Stimulated activated CD4-positive, alpha-beta T cell treated with anti-CD3 and anti-CD28 coated beads, Interleukin-1b, Interleukin-23, amount 100 ng/mL, for 48 hours (primary cell): ENCODE data around the gene GAST.
A peak's percentile ranks its signal among the peaks of the same experiment; 100 is the strongest.
"Not testable (repeated sequence)": the region's sequence is repeated elsewhere in the genome, so short reads cannot be mapped to it uniquely, and the experiment has no call there.

ENCODE experiments used
- DNase-seq: peaks from one replicate; pipeline ENCODE4 v3.0.0-alpha.2; 2020

Gene GAST, protein sequence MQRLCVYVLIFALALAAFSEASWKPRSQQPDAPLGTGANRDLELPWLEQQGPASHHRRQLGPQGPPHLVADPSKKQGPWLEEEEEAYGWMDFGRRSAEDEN

DNA sequence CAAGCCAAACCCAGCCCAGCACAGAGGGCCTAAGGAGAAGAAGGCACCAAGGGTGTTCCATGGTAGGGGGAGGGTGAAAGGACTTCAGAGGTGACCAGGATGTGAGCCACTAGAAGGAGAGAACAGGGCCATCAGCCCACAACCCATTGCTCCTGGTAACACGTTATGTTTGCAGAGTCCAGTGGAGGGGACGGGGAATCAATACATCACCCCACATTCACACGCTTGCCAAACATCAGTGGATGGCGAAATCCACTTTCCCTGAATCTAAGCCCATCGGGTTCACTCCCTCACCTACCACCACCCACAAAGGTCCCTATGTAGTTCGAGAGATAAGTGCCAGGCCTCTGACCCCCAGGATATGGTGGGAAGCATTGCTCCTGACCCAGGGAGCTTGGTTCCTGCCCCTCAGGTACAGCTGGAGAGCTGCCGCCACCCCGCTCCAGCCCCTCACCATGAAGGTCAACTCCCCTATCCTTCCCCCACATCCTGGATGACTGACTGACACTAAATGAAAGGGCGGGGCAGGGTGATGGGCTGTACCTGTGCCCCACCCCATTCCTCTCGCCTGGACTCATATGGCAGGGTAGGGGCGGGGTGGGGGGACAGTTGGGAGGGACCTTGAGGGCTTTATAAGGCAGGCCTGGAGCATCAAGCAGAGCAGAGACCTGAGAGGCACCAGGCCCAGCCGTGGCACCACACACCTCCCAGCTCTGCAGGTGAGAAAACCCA is at the start of gene GAST:
GAST (plus strand) TSS at position 663 of the 732 bp plus-strand sequence. CDS start 3,106 bp downstream, outside the sequence.
- DNase-seq = no peak

DNA sequence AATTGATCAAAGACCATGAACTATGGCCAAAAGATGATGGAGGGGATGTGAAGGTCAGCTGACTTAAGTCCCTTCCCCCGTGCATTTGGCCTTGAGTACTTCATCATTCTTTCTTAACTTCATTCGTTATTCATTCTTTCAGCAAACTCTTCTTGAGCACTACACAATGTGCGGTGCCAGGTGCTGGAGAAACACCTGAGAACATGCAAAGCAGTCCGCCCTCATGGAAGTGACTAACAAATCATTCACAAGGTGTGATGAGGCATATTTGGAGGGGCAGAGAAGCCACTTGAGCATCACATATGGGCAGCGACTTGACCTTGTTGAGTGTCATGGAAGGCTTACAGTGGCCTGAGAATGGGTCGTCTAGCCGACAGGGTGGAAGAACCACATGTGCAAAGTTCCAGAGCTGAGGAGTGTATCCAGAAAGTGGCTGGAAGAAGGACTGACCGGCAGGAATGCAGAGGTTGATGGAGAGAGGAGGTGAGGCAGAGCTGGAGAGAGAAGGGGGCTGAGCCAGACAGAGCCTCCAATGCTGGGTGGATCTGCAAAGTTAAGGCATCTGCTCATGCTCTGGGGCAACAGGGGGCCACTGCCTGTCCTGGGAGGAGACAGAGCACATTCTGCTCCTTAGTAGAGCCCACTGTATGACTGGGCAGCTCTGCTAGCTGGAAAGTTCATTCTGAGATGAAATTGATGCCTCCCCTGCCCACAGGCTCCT is 48.5 kb upstream of the GAST start:
- DNase-seq = no peak

DNA sequence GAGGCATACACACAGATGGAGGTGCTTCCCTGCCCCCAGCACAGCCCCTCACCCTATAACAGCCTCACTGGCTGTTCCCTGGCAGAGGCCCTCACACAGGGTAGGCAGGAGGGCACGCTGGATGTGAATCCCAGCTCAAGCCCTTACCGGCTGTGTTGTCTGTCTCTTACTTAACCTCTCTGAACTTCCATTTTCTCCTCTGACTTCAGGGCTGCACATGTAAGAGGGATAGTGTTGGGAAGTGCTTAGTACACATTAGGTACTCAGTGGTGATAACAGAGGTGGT is 48.0 kb upstream of the GAST start:
- DNase-seq = no peak

DNA sequence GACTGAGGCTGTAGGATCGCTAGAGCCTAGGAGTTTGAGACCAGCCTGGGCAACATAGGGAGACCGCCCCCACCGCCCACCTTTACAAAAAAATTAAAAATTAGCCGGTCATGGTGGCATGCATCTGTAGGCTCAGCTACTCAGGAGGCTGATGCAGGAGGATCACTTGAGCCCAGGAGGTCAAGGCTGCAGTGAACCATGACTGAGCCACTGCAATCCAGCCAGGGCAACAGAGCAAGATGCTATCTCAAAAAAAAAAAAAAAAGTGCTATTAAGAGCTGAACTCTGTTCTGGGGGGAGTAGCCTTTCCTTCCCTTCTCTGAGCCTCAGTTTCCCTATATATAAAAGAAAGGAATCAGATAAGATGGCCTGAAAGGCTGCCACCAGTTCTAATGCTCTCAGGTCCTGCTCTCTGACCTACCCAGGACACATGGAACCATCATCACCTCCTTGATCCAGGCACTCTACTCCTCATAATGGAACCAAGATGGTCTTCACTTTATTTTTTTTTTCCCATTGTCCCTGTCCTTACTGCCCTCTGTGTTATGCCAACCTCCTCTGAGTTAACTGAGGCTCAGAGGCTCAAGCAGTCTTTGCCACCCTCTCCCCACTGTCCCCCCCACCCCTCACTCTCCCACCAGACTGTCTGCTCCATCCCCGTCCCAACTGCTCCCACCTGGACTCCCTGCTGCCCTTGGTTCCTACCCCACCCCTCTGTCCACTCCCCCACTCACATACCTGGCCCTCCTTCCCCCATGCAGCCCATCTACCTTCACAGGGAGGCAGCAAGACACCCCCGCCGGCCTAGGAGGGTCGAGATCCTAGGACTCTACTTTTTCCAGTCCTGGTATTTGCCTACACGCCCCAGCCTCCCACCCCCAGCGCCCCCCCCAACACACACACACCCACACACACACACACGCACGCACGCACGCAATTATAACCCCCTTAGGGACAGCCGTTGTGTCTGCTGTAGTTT is 47.3 kb upstream of the GAST start:
- DNase-seq = no peak

DNA sequence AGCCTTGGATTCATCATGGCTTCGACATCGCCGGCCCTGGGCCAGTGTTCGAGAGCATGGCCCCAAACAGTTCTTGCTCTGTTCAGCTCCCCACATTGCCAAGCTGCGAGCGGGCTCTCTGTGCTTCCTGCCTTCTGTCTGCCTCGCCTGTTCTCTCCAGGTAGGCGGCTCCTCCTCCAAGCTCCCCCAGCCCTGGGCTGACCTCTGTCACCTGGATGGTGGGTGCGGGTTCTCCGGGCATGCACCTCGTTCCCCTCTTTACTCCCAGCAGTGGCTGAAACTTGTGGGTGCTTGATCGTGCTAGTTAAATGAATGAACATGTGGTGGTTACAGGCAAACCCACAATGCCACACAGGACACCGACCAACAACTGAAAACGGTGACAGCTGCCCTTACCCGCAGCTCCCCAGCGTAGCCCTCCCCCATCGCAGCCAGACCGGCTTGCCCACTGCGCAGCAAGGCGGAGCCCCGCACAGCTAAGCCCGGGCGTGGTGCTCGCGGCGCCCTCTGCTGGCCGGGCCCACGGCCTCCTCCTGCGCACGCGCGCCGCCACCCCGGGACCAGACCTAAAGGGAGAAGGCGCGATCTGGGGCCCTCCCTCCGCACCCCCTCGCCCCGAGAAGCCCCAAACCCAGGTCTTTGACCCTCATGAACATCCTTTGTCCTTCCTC is 46.4 kb upstream of the GAST start:
- DNase-seq = peak; percentile 90

DNA sequence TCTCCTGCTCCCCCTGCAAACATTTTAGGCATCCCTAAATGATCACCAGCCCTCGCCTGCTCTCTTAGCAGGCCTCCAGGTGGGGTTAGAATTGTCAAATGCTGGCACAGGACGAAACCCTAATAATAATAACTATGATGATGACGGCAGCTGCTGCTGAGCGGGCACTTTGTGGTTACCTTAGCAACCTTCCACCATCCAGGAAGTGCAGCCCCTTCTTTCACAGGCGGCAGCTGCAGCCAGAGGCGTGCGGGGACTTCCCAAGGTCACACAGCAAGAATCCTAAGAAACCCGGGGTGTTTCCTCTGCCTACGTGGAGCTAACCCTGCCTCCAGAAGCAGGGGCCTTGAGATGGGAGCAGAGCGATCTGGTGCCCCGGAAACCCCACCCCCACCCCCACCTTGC is 45.9 kb upstream of the GAST start:
- DNase-seq = peak; percentile 72

DNA sequence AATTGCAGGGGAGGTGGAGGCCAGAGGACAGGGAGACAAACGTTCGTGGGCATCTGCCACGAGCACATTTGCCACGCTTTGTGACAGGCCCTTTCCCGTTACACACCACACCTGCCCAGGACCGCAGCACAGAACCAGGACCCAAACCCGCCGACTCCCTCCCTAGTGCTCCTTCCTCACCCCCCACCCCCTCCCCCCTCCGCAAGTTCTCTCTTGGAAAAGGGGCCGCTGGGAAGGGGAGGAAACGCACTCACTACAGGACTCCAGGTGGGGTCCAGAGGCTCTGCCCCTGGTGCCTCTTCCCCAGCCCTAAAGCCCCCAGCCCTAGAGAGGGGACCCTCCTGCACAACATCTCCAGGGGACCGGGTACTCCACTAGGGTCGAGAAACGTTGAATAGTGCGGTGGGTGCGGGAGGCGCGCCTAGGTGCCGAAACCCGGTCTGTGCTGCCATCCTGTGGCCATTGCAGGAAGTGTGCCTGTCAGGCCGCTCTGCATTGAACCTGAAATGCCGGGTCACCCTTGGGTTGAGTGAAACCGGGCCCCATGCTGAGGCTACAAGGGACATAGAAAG is 45.3 kb upstream of the GAST start:
- DNase-seq = peak; percentile 90

DNA sequence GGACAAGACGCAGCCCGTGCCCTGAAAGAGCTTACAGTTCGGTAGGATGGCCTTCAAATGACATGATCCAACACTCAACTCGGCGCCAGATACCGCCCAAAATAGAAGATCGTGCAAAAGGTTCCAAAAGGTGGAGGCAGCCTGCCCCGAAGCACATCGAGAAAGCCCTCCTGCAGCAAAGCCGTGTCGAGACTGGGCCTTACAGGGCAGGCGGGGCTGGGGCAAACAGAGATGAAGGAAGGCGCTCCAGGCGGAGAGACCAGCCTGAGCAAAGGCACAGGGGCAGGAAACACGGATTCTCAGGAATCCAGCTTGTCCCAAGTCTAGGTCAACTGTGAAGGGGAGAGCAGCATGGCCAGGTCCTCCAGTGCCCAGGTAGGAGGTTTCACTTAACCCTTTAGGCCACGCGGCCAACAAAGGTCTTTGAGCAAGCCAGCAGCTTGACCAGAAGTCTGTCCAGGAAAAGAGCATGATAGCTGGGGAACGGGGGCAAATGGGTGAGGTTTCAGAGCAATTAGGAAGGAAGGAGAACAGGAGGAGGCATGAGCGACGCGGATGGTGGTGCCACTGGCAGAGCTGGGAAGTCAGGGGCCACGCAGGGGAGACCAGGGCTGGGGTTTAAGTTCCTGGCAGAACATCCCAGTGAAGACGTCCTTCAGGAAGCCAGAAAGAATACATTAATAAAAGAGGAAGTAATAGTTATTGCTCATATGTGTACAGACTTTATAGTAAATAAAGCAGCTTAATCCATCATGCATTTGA is 44.7 kb upstream of the GAST start:
- no peak for DNase-seq

DNA sequence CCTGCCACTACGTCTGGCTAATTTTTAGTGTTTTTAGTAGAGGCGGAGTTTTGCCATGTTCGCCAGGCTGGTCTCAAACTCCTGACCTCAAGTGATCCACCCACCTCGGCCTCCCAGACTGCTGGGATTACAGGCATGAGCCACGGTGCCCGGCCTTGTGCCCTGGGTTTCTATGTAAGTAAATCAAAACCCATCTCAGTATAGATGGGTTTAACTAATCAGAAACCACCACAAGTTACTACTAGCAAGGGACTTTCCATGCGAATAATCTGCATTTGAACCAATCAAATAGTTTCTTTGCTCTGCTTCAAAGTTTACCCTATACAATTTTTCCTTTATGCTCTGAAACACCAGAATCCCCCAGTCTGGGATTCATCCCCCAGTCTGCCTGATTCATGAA is 40.0 kb upstream of the GAST start:
- peak; percentile 36 for DNase-seq

DNA sequence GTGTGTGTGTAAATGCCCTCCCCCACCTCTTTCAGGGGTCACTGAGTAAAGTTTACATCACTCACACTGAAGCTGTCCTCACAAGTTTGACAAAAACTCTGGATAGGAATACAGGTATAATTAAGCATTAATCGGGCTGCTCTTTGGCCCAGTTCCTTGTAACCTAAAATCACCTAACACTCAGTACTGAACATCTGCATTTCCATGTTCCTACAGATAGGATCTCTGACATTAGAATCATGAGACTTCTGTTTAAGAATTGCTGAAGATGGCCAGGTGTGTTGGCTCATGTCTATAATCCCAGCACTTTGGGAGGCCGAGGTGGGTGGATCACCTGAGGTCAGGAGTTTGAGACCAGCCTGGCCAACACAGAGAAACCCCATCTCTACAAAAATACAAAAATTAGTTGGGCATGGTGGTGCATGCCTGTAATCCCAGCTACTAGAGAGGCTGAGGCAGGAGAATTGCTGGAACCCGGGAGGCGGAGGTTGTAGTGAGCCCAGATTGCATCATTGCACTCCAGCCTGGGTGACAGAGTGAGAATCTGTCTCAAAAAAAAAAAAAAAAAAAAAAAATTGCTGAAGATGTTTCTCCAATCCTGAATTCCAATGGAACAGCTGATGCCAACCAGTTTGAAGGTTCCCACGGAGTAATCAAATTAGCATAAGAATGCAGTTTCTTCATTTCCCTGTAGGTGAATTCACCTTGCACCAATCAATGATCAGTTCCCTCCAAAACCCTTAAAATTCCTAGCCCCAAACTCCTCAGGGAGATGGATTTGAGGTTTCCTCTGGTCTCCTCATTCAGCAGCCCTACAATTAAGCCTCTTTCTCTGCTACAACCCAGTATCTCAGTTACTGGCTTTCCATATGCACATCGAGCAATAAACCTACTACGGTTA is 36.7 kb upstream of the GAST start:
- not testable (repeated sequence) for DNase-seq

DNA sequence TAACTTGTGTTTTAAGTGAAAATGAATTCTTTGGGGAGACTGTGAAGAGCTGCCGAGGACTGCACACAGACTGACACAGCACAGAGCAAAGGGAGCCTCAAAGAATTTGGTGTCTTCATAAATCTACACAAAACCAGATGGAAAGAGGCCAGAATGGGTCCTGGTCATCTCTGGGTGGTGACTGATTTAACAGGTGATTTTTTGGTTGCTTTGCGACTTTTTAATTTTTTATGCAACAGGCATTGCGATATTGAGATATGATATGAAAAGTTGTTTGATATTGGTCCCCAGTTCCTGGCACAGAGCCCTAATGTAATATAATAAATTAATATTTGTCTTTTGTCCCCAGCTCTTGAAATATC is 36.1 kb upstream of the GAST start:
- DNase-seq = no peak

DNA sequence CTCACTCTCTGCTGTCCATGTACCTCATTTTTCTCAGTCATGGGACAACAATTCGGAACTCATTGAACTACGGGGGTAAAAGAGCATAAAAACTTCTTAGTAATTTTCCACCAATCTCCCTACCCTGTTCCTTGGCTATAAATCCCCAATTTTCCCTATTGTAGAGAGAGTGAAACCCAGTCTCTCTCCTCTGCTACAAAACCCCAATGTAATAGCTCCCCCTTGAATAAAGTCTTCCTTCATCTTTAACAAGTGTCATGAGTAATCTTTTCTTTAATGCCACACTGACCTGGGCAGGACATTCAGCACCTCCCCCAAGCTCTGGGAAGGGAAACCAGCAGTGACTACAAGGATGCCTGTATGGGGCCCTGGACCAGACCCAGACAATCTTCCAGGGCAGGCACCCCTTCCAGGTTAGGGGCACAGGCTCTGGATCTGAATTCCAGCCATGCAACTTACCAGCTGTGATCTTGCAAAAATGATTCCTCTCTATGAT is 33.7 kb upstream of the GAST start:
- DNase-seq = no peak

DNA sequence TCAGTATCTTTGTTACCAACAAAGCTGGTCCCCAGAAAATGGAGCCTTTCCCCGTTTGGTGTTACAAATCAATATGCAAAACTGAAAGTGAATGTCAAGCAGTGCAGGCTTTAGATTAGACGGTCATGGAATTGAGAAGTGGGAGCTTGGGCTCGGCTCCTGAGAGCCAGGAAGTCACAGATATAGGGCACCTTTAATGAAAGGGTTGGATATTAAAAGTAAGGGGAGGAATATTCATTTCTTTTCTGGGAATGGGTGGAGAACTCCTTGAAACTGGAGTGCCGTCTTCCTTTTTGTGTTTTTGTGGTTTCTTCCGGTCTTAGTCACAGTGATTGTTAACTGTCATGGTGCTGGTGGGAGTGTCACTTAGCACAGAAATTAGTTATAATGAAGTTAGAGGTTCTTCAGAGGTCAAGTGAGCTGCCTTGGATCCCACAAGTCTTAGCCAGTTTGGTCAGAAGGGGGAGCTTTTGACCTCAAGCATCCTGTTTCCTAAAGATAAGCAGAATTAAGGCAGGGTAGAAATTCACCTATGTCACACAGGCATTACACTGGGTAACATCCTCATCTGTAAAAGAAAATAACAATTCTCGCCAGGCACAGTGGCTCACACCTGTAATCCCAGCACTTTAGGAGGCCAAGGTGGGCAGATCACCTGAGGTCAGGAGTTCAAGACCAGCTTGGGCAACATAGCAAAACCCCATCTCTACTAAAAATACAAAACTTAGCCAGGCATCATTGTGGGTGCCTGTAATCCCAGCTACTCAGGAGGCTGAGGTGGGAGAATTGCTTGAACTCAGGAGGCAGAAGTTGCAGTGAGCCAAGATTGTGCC is 33.0 kb upstream of the GAST start:
- peak; percentile 71 for DNase-seq

DNA sequence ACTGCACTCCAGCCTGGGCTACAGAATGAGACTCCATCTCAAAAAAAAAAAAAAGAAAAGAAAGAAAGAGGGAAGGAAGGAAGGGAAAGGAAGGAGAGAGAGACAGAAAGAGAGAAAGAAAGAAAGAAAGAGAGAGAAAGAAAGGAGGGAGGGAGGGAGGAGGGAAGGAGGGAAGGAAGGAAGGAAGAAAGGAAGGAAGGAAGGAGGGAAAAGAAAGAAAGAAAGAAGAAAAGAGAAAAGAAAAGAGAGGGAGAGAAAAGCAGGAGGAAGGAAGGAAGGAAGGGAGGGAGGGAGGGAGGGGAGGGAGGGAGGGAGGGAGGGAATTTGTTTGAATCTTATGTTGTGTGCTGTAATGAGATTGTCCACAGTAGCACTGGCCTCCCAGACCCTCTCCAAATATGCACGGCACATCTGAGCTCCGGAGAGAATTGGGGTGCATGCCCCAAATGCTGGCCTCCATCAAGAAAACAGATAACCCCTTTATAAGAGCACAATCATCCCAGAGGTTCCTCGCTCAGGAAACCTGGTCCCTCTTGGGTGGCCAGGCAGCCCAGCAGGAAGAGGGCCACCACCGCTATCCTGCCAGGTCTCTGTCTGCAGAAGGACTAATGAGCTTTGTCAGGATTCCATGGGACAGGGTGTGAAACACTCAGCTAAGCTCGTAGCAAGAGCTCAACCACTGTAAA is 32.2 kb upstream of the GAST start:
- DNase-seq = no peak

DNA sequence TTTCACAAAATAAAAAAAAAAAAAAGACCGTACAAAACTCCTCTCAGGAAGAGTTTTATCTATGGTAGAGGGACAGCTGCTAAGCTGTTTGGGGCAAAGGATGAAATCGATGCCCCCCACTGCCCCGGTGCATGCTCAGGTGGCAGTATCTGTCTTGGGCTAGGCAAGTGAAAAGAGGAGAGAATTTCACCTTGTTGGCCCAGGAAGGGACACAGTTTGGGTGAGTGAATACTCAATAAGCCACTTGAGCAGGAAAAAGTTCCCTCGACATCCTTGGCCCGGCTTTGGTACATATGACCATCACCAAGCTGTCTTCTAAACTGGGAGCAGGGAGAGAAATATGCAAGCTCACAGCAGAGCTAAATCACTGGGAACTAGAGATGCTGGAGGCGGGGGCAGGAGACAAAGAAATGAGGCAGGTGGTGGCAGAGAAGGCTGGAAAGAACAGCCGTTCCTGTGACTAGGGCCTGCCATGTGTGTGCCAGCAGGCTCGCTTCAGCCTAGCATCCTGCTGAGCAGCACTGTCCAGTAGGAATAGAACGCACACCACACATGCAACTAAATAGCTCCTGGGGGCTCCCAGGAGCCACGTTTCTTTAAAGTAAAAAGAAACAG is 31.6 kb upstream of the GAST start:
- DNase-seq = no peak

DNA sequence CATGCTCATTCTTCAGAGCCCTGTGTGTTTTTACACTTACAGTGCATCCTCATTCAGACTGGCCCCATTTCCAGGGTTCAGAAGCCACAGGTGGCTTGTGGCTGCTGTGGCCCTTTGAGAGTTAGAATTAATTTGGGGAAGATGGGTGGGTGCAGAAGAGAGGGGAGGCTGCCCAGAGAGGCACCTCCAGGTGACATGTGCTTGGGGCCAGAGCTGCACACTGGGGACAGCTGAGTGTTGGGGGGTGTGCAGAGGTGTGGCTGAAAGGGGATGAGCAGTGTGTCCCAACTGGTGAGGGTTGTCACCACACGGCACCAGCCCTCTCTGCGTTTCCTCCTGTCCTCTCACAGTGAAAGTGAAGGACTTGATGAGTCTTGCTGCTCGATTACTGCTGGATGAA is 30.4 kb upstream of the GAST start:
- no peak for DNase-seq

DNA sequence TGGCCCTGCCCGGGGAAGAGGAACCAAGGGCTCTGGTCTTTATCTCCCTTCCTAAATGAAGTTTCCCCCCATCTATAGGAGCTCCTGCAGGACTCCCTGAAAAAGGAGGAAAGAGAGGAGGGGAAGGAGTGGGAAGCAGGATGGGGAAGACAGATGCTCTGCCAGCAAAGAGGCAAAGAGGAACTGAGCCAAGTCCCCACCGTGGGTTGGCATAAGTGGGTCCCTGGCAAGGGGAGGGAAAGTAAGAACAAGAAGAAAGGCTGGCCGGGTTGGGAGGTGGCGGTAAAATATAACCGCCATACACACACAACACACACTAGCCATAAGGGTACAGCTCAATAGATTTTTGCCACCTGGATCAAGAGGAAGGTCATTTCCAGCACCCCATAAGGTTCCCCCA is 29.5 kb upstream of the GAST start:
- no peak for DNase-seq

DNA sequence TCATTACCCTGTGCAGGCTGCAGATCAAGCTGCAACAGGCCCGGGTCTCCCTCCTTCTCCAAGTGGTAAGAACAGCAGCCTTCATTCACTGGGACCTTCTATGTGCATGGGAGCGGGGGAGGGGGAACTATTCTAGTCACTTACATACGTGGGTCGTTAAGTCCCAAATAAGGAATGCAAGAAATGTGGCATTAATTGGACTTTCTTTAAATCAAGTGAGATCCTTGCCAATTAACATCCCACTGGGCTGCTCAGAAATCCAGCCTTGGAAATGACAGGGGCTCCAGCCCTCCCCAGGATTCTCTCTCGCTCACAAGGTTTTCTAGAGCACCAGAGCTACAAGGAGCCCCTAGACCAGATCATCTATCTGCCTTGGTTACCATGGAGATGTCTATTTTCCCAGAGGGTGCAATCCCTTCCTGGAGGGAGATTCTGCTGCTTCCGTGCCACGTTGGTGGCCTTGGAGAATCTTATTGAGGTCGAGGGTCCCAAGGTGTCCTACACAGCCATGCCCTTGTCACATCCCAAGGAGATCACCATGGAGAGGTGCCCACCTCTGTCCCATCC is 28.6 kb upstream of the GAST start:
- DNase-seq = no peak
